ENCODE data around the gene NR2F1.

The NR2F1 gene

GRCh38 chr5:93604644-93605515 lies 21.9 kb downstream of the NR2F1 start:
- no peak for DNase-seq

GRCh38 chr5:93606382-93606752 lies 23.3 kb downstream of the NR2F1 start:
- no peak for DNase-seq

GRCh38 chr5:93607367-93608258 lies 24.6 kb downstream of the NR2F1 start:
- DNase-seq: no peak

- DNase-seq: no peak
These were observed 25.8 kb downstream of the NR2F1 start for GRCh38 chr5:93608855-93609254.

- no peak for DNase-seq
These were observed 26.7 kb downstream of the NR2F1 start for GRCh38 chr5:93609762-93610161.

GRCh38 chr5:93610581-93611272 lies 27.7 kb downstream of the NR2F1 start:
- DNase-seq: no peak

GRCh38 chr5:93611273-93611975 lies 28.4 kb downstream of the NR2F1 start:
- DNase-seq: no peak

GRCh38 chr5:93611976-93612854 lies 29.2 kb downstream of the NR2F1 start:
- peak; percentile 84 for DNase-seq

GRCh38 chr5:93612855-93613243 lies 29.8 kb downstream of the NR2F1 start:
- no peak for DNase-seq

GRCh38 chr5:93616538-93617174 lies 33.6 kb downstream of the NR2F1 start:
- no peak for DNase-seq

GRCh38 chr5:93620487-93621326 lies 37.7 kb downstream of the NR2F1 start:
- peak; percentile 75 for DNase-seq

GRCh38 chr5:93621327-93621798 lies 38.3 kb downstream of the NR2F1 start:
- no peak for DNase-seq

GRCh38 chr5:93622240-93622885 lies 39.3 kb downstream of the NR2F1 start:
- no peak for DNase-seq

- DNase-seq: no peak
These were observed 40.1 kb downstream of the NR2F1 start for GRCh38 chr5:93623153-93623552.

GRCh38 chr5:93626801-93627200 lies 43.8 kb downstream of the NR2F1 start:
- no peak for DNase-seq

- DNase-seq: no peak
These were observed 49.3 kb downstream of the NR2F1 start for GRCh38 chr5:93632327-93632726.

GRCh38 chr5:93635991-93636390 lies 53.0 kb downstream of the NR2F1 start:
- DNase-seq: no peak

- DNase-seq: no peak
These were observed 53.8 kb downstream of the NR2F1 start for GRCh38 chr5:93636837-93637236.

- DNase-seq: no peak
These were observed 54.7 kb downstream of the NR2F1 start for GRCh38 chr5:93637697-93638096.

Data from right forelimb (tissue), 1 donor.